Measurements from ENCODE around the gene ITPKC. TPM values are rescaled to one million over a fixed set of nuclear protein-coding genes. Genes with fewer than 3 reads are reported as not detected.
A peak's percentile ranks its signal among the peaks of the same experiment; 100 is the strongest.

The ITPKC gene
- total and polyA plus RNA-seq, 9 of the 15 experiments (the other 6 are each of a cell fraction or from before 2014, with no cell fraction given) = 0.08 to 9.3 (median 5.8) TPM

DNA sequence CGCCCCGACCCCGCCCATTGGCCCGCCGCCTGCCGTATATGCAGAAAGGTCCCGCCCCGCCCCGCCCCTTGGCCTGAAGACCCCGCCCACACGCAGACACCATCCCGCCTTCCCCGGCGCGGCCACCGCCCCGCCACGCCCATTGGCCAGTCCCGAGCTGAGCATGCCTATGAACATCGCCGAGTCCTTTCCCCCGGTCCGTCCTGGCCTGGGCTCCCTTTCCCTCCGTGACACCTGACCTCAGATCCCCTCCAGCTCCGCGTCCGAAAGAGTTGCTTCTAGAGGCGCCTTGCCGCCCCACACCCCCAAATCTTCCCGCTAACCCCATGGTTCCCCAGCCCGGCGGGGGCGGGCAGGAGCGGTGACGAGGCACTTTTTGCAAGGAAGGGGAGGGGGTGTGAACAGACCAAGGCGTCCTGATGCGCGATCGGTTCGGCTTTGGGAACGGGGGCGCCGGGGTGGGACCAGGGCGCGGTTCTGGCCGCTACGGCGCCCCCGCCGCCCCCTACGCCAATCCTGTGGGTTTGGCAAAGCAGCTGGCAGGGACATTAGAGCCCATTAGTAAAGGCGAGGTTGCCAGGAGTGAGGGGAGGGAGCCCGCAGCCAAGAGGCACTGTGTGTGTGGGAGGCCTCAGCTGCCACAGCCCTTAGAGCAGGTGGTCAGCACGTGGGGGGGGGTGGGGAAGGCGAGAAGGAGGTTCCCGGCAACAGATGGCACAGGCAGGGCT lies 26.1 kb upstream of the ITPKC start (continued):
- TF ChIP-seq, protein P1, sequence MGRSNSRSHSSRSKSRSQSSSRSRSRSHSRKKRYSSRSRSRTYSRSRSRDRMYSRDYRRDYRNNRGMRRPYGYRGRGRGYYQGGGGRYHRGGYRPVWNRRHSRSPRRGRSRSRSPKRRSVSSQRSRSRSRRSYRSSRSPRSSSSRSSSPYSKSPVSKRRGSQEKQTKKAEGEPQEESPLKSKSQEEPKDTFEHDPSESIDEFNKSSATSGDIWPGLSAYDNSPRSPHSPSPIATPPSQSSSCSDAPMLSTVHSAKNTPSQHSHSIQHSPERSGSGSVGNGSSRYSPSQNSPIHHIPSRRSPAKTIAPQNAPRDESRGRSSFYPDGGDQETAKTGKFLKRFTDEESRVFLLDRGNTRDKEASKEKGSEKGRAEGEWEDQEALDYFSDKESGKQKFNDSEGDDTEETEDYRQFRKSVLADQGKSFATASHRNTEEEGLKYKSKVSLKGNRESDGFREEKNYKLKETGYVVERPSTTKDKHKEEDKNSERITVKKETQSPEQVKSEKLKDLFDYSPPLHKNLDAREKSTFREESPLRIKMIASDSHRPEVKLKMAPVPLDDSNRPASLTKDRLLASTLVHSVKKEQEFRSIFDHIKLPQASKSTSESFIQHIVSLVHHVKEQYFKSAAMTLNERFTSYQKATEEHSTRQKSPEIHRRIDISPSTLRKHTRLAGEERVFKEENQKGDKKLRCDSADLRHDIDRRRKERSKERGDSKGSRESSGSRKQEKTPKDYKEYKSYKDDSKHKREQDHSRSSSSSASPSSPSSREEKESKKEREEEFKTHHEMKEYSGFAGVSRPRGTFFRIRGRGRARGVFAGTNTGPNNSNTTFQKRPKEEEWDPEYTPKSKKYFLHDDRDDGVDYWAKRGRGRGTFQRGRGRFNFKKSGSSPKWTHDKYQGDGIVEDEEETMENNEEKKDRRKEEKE (IDR thresholded peaks at IDR 0.05; ENCODE audit: borderline replicate concordance in 1 of 2, control insufficient read depth in 1 of 2, low read depth in 2 of 2, low read length in 1 of 2) = no peak
- TF ChIP-seq U2AF1 (optimal IDR thresholded peaks at IDR 0.05; ENCODE audit: low read depth, low read length) (no peak), KLF6 (CRISPR knock-in tag; IDR thresholded peaks at IDR 0.05; ENCODE audit: borderline replicate concordance) (0 out of 2 replicates have a peak, but pooled peaks have one; percentile 16), RBM15 (IDR thresholded peaks at IDR 0.05; ENCODE audit: insufficient read depth, low read length) (no peak), RBM14 (IDR thresholded peaks at IDR 0.05; ENCODE audit: borderline replicate concordance, insufficient read depth, low read depth, low read length) (peak; percentile 94; the same call in 1 of the 2 replicates), ASH1L (IDR thresholded peaks at IDR 0.05; ENCODE audit: borderline replicate concordance, low read depth, partially characterized antibody) (peak; percentile 61), POU5F1 (IDR thresholded peaks at IDR 0.05; ENCODE audit: borderline replicate concordance, low read depth, low read length, partially characterized antibody) (no peak), ETS2 (tag; IDR thresholded peaks at IDR 0.05; ENCODE audit: borderline replicate concordance, poor library complexity, severe bottlenecking) (no peak), MEIS2 (IDR thresholded peaks at IDR 0.05; ENCODE audit: partially characterized antibody) (no peak), ZNF408 (CRISPR knock-in tag; IDR thresholded peaks at IDR 0.05; ENCODE audit: low read depth) (no peak), L3MBTL2 (IDR thresholded peaks at IDR 0.05) (peak; percentile 98), ZBED1 (IDR thresholded peaks at IDR 0.05) (peak; percentile 70; the same call in 1 of the 2 replicates), HNRNPK (IDR thresholded peaks at IDR 0.05; ENCODE audit: low read depth, low read length, poor library complexity, severe bottlenecking) (no peak), NR2F6 (CRISPR knock-in tag; IDR thresholded peaks at IDR 0.05) (no peak)
- TF ChIP-seq, protein P2, sequence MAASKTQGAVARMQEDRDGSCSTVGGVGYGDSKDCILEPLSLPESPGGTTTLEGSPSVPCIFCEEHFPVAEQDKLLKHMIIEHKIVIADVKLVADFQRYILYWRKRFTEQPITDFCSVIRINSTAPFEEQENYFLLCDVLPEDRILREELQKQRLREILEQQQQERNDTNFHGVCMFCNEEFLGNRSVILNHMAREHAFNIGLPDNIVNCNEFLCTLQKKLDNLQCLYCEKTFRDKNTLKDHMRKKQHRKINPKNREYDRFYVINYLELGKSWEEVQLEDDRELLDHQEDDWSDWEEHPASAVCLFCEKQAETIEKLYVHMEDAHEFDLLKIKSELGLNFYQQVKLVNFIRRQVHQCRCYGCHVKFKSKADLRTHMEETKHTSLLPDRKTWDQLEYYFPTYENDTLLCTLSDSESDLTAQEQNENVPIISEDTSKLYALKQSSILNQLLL (CRISPR knock-in tag; IDR thresholded peaks at IDR 0.05; ENCODE audit: borderline replicate concordance) = no peak
- TF ChIP-seq, protein P3, sequence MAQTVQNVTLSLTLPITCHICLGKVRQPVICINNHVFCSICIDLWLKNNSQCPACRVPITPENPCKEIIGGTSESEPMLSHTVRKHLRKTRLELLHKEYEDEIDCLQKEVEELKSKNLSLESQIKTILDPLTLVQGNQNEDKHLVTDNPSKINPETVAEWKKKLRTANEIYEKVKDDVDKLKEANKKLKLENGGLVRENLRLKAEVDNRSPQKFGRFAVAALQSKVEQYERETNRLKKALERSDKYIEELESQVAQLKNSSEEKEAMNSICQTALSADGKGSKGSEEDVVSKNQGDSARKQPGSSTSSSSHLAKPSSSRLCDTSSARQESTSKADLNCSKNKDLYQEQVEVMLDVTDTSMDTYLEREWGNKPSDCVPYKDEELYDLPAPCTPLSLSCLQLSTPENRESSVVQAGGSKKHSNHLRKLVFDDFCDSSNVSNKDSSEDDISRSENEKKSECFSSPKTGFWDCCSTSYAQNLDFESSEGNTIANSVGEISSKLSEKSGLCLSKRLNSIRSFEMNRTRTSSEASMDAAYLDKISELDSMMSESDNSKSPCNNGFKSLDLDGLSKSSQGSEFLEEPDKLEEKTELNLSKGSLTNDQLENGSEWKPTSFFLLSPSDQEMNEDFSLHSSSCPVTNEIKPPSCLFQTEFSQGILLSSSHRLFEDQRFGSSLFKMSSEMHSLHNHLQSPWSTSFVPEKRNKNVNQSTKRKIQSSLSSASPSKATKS (CRISPR knock-in tag; IDR thresholded peaks at IDR 0.05) = no peak
- TF ChIP-seq, protein P4, sequence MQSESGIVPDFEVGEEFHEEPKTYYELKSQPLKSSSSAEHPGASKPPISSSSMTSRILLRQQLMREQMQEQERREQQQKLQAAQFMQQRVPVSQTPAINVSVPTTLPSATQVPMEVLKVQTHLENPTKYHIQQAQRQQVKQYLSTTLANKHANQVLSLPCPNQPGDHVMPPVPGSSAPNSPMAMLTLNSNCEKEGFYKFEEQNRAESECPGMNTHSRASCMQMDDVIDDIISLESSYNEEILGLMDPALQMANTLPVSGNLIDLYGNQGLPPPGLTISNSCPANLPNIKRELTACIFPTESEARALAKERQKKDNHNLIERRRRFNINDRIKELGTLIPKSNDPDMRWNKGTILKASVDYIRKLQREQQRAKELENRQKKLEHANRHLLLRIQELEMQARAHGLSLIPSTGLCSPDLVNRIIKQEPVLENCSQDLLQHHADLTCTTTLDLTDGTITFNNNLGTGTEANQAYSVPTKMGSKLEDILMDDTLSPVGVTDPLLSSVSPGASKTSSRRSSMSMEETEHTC (IDR thresholded peaks at IDR 0.05) = 0 out of 2 replicates have a peak, but pooled peaks have one; percentile 53
